ENCODE results near the gene C18orf32. TPM values are rescaled to one million over a fixed set of nuclear protein-coding genes. Genes with fewer than 3 reads are reported as not detected.

Gene C18orf32
- total RNA-seq, 1 experiment from 2014 or later = 24.4 TPM

GRCh38 chr18:49499046-49499637 lies 12.1 kb upstream of the C18orf32 start:
- no CpG with 5 or more reads among the region's 16 CpGs for WGBS (ENCODE audit: extremely low coverage, insufficient read length, low lambda C conversion rate)
- peak; percentile 60 for DNase-seq
- Histone ChIP-seq H2AFZ (ENCODE audit: low read length) (peak overlapping the region; percentile 23), H3K23ac (ENCODE audit: insufficient read length, low read depth, low read length) (no peak overlapping the region), H2BK15ac (ENCODE audit: low read depth, low read length) (no peak overlapping the region), H3K4ac (ENCODE audit: low read depth, low read length) (no peak overlapping the region), H3K4me1 (ENCODE audit: insufficient read depth, low read length) (no peaks in the 10 kb centered on the region; the same call in 1 of the 2 replicates), H3K9me3 (ENCODE audit: control insufficient read depth, low read depth, low read length) (no peaks in the 10 kb centered on the region), H2BK12ac (ENCODE audit: insufficient read length, low read depth, low read length) (no peak overlapping the region), H3K18ac (ENCODE audit: insufficient read length, low read depth, low read length) (no peak overlapping the region), H3K27me3 (ENCODE audit: insufficient read depth, low read length) (no peaks in the 10 kb centered on the region), H3K27ac (ENCODE audit: insufficient read length, low read depth, low read length) (no peak overlapping the region), H2AK5ac (ENCODE audit: insufficient read length, low read length) (no peak overlapping the region), H2BK5ac (ENCODE audit: insufficient read length, low read length) (no peak overlapping the region), H3K23me2 (ENCODE audit: insufficient read length, low read depth, low read length, poor library complexity, severe bottlenecking) (no peaks in the 10 kb centered on the region), H3K9ac (ENCODE audit: extremely low read depth, insufficient read length, low read length) (no peak overlapping the region), H3K56ac (ENCODE audit: insufficient read length, low read depth, low read length) (no peak overlapping the region), H3K14ac (ENCODE audit: insufficient read depth, low read length) (peak overlapping the region; percentile 51; the same call in 1 of the 2 replicates), H2BK20ac (ENCODE audit: low read depth, low read length, poor library complexity, severe bottlenecking) (no peak overlapping the region), H3K4me2 (ENCODE audit: insufficient read depth, insufficient read length, low read length) (no peak overlapping the region), H4K8ac (replicated peaks; ENCODE audit: insufficient read length, low read depth, low read length) (no peak overlapping the region), H3K79me2 (ENCODE audit: insufficient read depth, low read length) (no peaks in the 10 kb centered on the region), H4K5ac (ENCODE audit: insufficient read length, low read depth, low read length) (no peak overlapping the region), H4K20me1 (ENCODE audit: control insufficient read depth, insufficient read depth, insufficient read length) (no peaks in the 10 kb centered on the region), H3K79me1 (ENCODE audit: insufficient read depth, low read depth, low read length, poor library complexity, severe bottlenecking) (no peaks in the 10 kb centered on the region), H2BK120ac (ENCODE audit: low read depth, low read length, poor library complexity, severe bottlenecking) (no peak overlapping the region), H3T11ph (ENCODE audit: low read length) (no peak overlapping the region), H4K91ac (ENCODE audit: insufficient read length, low read depth, low read length) (no peak overlapping the region)
- Mint-ChIP-seq H3K4me1 (peaks cover 48 to 57% of the 10 kb centered on the region in 2 experiments), H3K27ac (peak overlapping the region in 2 of 3 experiments; percentile 3 to 62; a peak in 5 of 7 replicates), H3K9me3 (peaks cover 0 to 3% of the 10 kb centered on the region in 2 experiments; a peak in 1 of 5 replicates), H3K27me3 (ENCODE audit: low read depth) (no peaks in the 10 kb centered on the region; the same call in none of the 2 replicates), H3K36me3 (ENCODE audit: insufficient read depth in 1 of 3, low read depth in 3 of 3) (no peaks in the 10 kb centered on the region; a peak in 1 of 7 replicates), H3K4me3 (peak overlapping the region; percentile 39 to 66)
- TF ChIP-seq CTCF (conservative IDR thresholded peaks at IDR 0.05) = no peak

Measured in H9 (cell line).